B cell (primary cell): ENCODE measurements around the gene ZNF385A. TPM values are rescaled to one million over a fixed set of nuclear protein-coding genes. Genes with fewer than 3 reads are reported as not detected.

Experiments
- ATAC-seq: fragments of 200-7000 bp; cut with Tn5 transposase; one replicate; pipeline ENCODE4 v1.10.0; 2021; ENCODE audit warnings: low read depth, mild to moderate bottlenecking, moderate number of reproducible peaks, moderate library complexity
- CTCF ChIA-PET: fragments of 350-600 bp; sonication (Branson Sonifier 250); formaldehyde crosslinking; loops from one replicate; lab custom pipeline; 2021; ENCODE audit warnings: antibody characterized with exemption, inconsistent platforms; lab: Charles Lee
- POLR2A ChIA-PET: fragments of 350-600 bp; sonication (Branson Sonifier 250); formaldehyde crosslinking; loops from one replicate; lab custom pipeline; 2021; ENCODE audit warnings: antibody characterized with exemption; lab: Charles Lee
- DNase-seq: peaks from one replicate; pipeline ENCODE4 v3.0.0; 2013
- H2AFZ ChIP-seq: 2 replicates; pipeline ENCODE4 v1.6.1; 2012; ENCODE audit warnings: mild to moderate bottlenecking, low read depth, low read length; ENCODE audit not compliant: insufficient read depth, poor library complexity, severe bottlenecking
- H3K27ac ChIP-seq, 2 donors: 1 replicate in 1 of 2; 2 replicates in 1 of 2; pipeline ENCODE4 v1.5.1; 2012 to 2013; ENCODE audit warnings: low read length in 2 of 2, mild to moderate bottlenecking in 2 of 2, moderate library complexity in 1 of 2
- H3K27me3 ChIP-seq, 4 experiments: fragments of 200-600 bp in 1 of 4; sonication (generic) in 1 of 4; replicated peaks in 1 of 4; 1 replicate in 2 of 4; 2 replicates in 2 of 4; pipeline versions ENCODE4 v1.6.1 to v1.7.0; 2013 to 2016; ENCODE audit warnings: low read length in 3 of 4, mild to moderate bottlenecking in 2 of 4, mixed read lengths in 1 of 4, moderate library complexity in 1 of 4; ENCODE audit not compliant: insufficient read depth in 4 of 4, control insufficient read depth in 3 of 4; ENCODE audit errors: control extremely low read depth in 1 of 4
- H3K36me3 ChIP-seq, 2 experiments: replicated peaks in 1 of 2; 1 replicate in 1 of 2; 2 replicates in 1 of 2; pipeline versions ENCODE4 v1.6.1 to v1.7.1; 2013; ENCODE audit warnings: low read length in 1 of 2; ENCODE audit not compliant: insufficient read depth in 2 of 2, control insufficient read depth in 1 of 2; ENCODE audit errors: control extremely low read depth in 1 of 2, extremely low read depth in 1 of 2
- H3K4me1 ChIP-seq, 2 donors: fragments of 200-600 bp in 1 of 2; sonication (generic) in 1 of 2; 1 replicate in 1 of 2; 2 replicates in 1 of 2; pipeline versions ENCODE4 v1.5.1 to v1.6.1; 2013 to 2017; ENCODE audit warnings: low read length in 2 of 2; ENCODE audit not compliant: control insufficient read depth in 2 of 2, insufficient read depth in 2 of 2
- H3K4me2 ChIP-seq: replicated peaks from 2 replicates; pipeline ENCODE3; 2012; ENCODE audit warnings: mild to moderate bottlenecking, low read depth, low read length; ENCODE audit not compliant: poor library complexity, severe bottlenecking
- H3K4me3 ChIP-seq, 5 experiments: fragments of 200-600 bp in 1 of 5; sonication (generic) in 1 of 5; 1 replicate in 3 of 5; 2 replicates in 2 of 5; pipeline versions ENCODE4 v1.5.1 to v1.7.0; 2011 to 2016; ENCODE audit warnings: low read length in 4 of 5, mild to moderate bottlenecking in 4 of 5, low read depth in 2 of 5, control low read depth in 1 of 5, moderate library complexity in 1 of 5; ENCODE audit not compliant: insufficient read depth in 1 of 5; ENCODE audit errors: control extremely low read depth in 1 of 5, extremely low read depth in 1 of 5
- H3K79me2 ChIP-seq: fragments of 200-600 bp; sonication (generic); one replicate; pipeline ENCODE4 v1.6.0; 2016; ENCODE audit warnings: low read length; ENCODE audit not compliant: control insufficient read depth, insufficient read depth
- H3K9ac ChIP-seq: fragments of 200-600 bp; sonication (generic); 2 replicates; pipeline ENCODE4 v1.6.1; 2017; ENCODE audit warnings: mild to moderate bottlenecking, low read length, moderate library complexity
- H3K9me3 ChIP-seq, 3 donors: one replicate each; pipeline versions ENCODE4 v1.6.1 to v1.7.1; 2013; ENCODE audit warnings: low read length in 2 of 3; ENCODE audit not compliant: control insufficient read depth in 2 of 3, insufficient read depth in 1 of 3; ENCODE audit errors: control extremely low read depth in 1 of 3
- H4K20me1 ChIP-seq: 2 replicates; pipeline ENCODE4 v1.6.0; 2012; ENCODE audit warnings: mild to moderate bottlenecking, low read length; ENCODE audit not compliant: insufficient read depth, control insufficient read depth, poor library complexity, severe bottlenecking
- H3K27ac Mint-ChIP-seq: one replicate; pipeline ENCODE4 v1.8.0; 2021; ENCODE audit warnings: mixed read lengths
- H3K27me3 Mint-ChIP-seq: one replicate; pipeline ENCODE4 v1.8.0; 2021; ENCODE audit warnings: mixed read lengths
- H3K4me1 Mint-ChIP-seq: one replicate; pipeline ENCODE4 v1.8.0; 2021; ENCODE audit warnings: mixed read lengths
- H3K4me3 Mint-ChIP-seq: one replicate; pipeline ENCODE4 v1.8.0; 2021; ENCODE audit warnings: mixed read lengths
- H3K9me3 Mint-ChIP-seq: one replicate; pipeline ENCODE4 v1.8.0; 2022; ENCODE audit warnings: mixed read lengths; ENCODE audit not compliant: insufficient read depth
- EZH2 ChIP-seq: IDR thresholded peaks from 2 replicates; pipeline ENCODE4 v1.6.1; 2012; ENCODE audit warnings: borderline replicate concordance, low read depth, mild to moderate bottlenecking, moderate library complexity, low read length; ENCODE audit not compliant: insufficient read depth, poor library complexity, severe bottlenecking
- WGBS: methylation state at CpG from one replicate; pipeline ENCODE4 v1.1.5; 2013; ENCODE audit warnings: missing lambda C conversion rate; ENCODE audit not compliant: insufficient coverage; 5-methylcytosine and 5-hydroxymethylcytosine counted together
- intact Hi-C: fragments of 100-400 bp; cut with micrococcal nuclease; formaldehyde crosslinking; loops from one replicate; pipeline ENCODE4 v1.10.0; 2022
- polyA plus RNA-seq: library from polyadenylated mRNA; depleted of rRNA; stranded (reverse); fragments of >200 nt; gene quantifications from 2 replicates; pipeline ENCODE4 v1.2.3, GENCODE V29; 2012
- total RNA-seq, 2 donors: library from RNA; stranded (reverse); fragments of 120-200 nt in 1 of 2; gene quantifications; 1 replicate in 1 of 2; 2 replicates in 1 of 2; pipeline versions ENCODE4 v1.2.3 to v1.2.4, GENCODE V29; 2013 to 2022
- TF ChIP-seq, protein P1 (sequence below): fragments of 200-600 bp; IDR thresholded peaks from one replicate; pipeline ENCODE4 v1.8.0; 2022; ENCODE audit warnings: antibody characterized with exemption, mild to moderate bottlenecking

The ZNF385A gene
- total and polyA plus RNA-seq, 2 donors (not counting 1 experiment from before 2014, with no cell fraction given), result 4.9 to 5.1 TPM

DNA sequence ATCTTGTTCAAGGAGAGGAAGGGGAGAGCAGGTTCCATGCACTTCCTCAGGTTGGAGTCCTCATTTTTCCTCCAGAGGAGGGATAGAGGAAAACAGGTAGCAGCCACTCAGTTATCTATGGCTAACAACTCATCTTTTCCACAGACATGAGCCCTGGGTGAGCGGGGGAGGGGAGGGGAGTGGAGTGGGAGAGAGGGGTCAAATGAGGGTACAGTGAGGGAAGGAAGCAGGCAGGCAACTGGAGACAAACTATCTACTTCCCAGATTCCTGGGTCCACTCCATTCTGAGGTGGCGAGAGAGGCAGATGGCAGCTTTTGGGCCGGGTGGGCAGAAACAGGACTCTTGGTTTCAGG is 2.6 kb upstream of the ZNF385A start:
- Mint-ChIP-seq H3K9me3 (no peaks in the 10 kb centered on the region), H3K27ac (peak overlapping the region; percentile 83), H3K27me3 (no peaks in the 10 kb centered on the region), H3K4me1 (peaks cover 71% of the 10 kb centered on the region), H3K4me3 (no peak overlapping the region)
- Histone ChIP-seq H3K4me3 (no peak overlapping the region), H3K79me2 (peaks cover 3% of the 10 kb centered on the region), H3K27ac (peak overlapping the region in 1 of 2 donors; percentile 85), H2AFZ (no peak overlapping the region), H3K9me3 (no peaks in the 10 kb centered on the region), H3K27me3 (no peaks in the 10 kb centered on the region), H3K9ac (no peak overlapping the region), H3K36me3 (no peaks in the 10 kb centered on the region), H3K4me1 (peaks cover 80 to 89% of the 10 kb centered on the region in 2 donors), H3K4me2 (no peak overlapping the region), H4K20me1 (no peaks in the 10 kb centered on the region)
- WGBS, result 89% methylated on average over 2 of the region's 3 CpGs
- ATAC-seq (no peak), DNase-seq (no peak)
- no peak for TF ChIP-seq EZH2
- TF ChIP-seq, protein P1, sequence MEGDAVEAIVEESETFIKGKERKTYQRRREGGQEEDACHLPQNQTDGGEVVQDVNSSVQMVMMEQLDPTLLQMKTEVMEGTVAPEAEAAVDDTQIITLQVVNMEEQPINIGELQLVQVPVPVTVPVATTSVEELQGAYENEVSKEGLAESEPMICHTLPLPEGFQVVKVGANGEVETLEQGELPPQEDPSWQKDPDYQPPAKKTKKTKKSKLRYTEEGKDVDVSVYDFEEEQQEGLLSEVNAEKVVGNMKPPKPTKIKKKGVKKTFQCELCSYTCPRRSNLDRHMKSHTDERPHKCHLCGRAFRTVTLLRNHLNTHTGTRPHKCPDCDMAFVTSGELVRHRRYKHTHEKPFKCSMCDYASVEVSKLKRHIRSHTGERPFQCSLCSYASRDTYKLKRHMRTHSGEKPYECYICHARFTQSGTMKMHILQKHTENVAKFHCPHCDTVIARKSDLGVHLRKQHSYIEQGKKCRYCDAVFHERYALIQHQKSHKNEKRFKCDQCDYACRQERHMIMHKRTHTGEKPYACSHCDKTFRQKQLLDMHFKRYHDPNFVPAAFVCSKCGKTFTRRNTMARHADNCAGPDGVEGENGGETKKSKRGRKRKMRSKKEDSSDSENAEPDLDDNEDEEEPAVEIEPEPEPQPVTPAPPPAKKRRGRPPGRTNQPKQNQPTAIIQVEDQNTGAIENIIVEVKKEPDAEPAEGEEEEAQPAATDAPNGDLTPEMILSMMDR, result no peak
- ChIA-PET POLR2A (no interaction called here), CTCF (interaction anchor here (0.8 to 3.6 kb wide), 7 partner anchors 8 to 19 kb away, joined by 3 to 26 read pairs (median 4); no protein-coding TSS in a partner anchor)
- intact Hi-C loops, result no loop called here

DNA sequence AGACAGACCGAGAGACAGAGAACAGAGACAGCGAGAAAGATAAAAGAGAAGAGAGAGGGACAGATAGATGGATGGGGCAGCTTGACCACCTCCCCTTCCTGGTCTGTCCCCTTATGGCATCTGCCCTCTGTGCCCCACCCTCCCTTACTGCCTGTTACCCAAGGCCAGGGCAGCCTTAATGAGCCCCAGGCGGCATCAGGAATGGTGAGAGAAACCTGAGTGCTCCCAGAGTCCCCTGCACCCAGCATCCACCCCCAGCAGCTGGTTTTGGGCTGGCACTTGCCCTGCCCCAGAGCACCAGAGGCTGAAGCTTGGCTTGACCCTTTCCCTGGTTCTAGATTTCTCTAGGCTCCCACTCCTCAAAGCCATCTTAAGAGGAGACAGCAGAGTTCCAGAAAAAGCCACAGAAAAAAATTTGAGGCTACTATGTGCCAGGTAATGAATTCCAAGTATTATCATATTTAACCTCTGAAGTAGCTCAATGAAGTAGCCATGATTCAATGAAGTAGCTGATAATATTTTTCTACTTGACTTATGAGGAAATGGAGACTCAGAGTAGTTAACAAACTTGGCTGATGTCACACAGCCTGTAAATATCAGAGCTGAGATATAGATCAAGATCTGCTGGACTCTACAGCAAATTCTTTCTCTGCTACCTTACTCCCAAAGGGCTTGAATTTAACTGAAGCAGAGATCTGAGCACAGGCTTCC is 2.0 kb upstream of the ZNF385A start:
- H3K27ac Mint-ChIP-seq, result peak overlapping the region; percentile 83
- H3K4me3 Mint-ChIP-seq, result no peak overlapping the region
- Histone ChIP-seq H3K9me3 (no peaks in the 10 kb centered on the region), H3K4me3 (no peak overlapping the region), H2AFZ (no peak overlapping the region), H3K9ac (no peak overlapping the region), H3K4me1 (peaks cover 75 to 86% of the 10 kb centered on the region in 2 donors), H4K20me1 (no peaks in the 10 kb centered on the region), H3K27ac (peak overlapping the region in 1 of 2 donors; percentile 85), H3K79me2 (peaks cover 2% of the 10 kb centered on the region), H3K27me3 (no peaks in the 10 kb centered on the region), H3K4me2 (peak overlapping the region; percentile 78), H3K36me3 (peaks cover 0 to 2% of the 10 kb centered on the region in 2 experiments)
- POLR2A ChIA-PET, result no interaction called here
- CTCF ChIA-PET, result interaction anchor here (0.8 to 3.6 kb wide), 7 partner anchors 7 to 54 kb away, joined by 3 to 26 read pairs (median 4); no protein-coding TSS in a partner anchor
- intact Hi-C loops, result no loop called here
- H3K9me3 Mint-ChIP-seq, result no peaks in the 10 kb centered on the region
- ATAC-seq, result no peak
- peaks cover 69% of the 10 kb centered on the region for H3K4me1 Mint-ChIP-seq
- 92% methylated on average over 2 of the region's 3 CpGs for WGBS
- TF ChIP-seq EZH2, result no peak
- TF ChIP-seq, protein P1, result no peak
- DNase-seq, result no peak
- H3K27me3 Mint-ChIP-seq, result no peaks in the 10 kb centered on the region
